HUES6 (cell line): ENCODE results near the gene GNB4.

Source experiments
- H3K27ac ChIP-seq: 2 replicates; pipeline ENCODE4 v1.7.0; 2013; ENCODE audit warnings: low read depth, mild to moderate bottlenecking, low read length, inconsistent platforms
- H3K27me3 ChIP-seq: 2 replicates; pipeline ENCODE4 v1.6.1; 2013; ENCODE audit warnings: low read length; ENCODE audit not compliant: control insufficient read depth, insufficient read depth
- H3K36me3 ChIP-seq: 2 replicates; pipeline ENCODE4 v1.6.1; 2013; ENCODE audit warnings: low read length; ENCODE audit not compliant: control insufficient read depth, insufficient read depth
- H3K4me1 ChIP-seq: 2 replicates; pipeline ENCODE4 v1.6.1; 2013; ENCODE audit warnings: low read length; ENCODE audit not compliant: control insufficient read depth, insufficient read depth
- H3K4me3 ChIP-seq: 2 replicates; pipeline ENCODE4 v1.5.1; 2013; ENCODE audit warnings: low read depth, low read length
- H3K9ac ChIP-seq: one replicate; pipeline ENCODE4 v1.6.1; 2013; ENCODE audit warnings: mild to moderate bottlenecking, low read length
- H3K9me3 ChIP-seq: 2 replicates; pipeline ENCODE4 v1.6.1; 2013; ENCODE audit warnings: low read depth, low read length; ENCODE audit not compliant: control insufficient read depth, insufficient read depth

Gene GNB4

GRCh38 chr3:179436517-179436916 is 14.8 kb downstream of the GNB4 start:
- no peaks in the 10 kb centered on the region for H3K36me3 ChIP-seq
- no peak overlapping the region for H3K9ac ChIP-seq
- no peak overlapping the region for H3K4me3 ChIP-seq
- H3K4me1 ChIP-seq, result peaks cover 13% of the 10 kb centered on the region
- H3K9me3 ChIP-seq, result no peaks in the 10 kb centered on the region
- H3K27me3 ChIP-seq, result no peaks in the 10 kb centered on the region
- H3K27ac ChIP-seq, result no peak overlapping the region

GRCh38 chr3:179432451-179432850 is 18.8 kb downstream of the GNB4 start:
- H3K36me3 ChIP-seq, result no peaks in the 10 kb centered on the region
- no peaks in the 10 kb centered on the region; the same call in 1 of the 2 replicates for H3K4me1 ChIP-seq
- H3K4me3 ChIP-seq, result no peak overlapping the region
- no peaks in the 10 kb centered on the region for H3K9me3 ChIP-seq
- no peak overlapping the region for H3K27ac ChIP-seq
- no peak overlapping the region for H3K9ac ChIP-seq
- no peaks in the 10 kb centered on the region for H3K27me3 ChIP-seq

GRCh38 chr3:179432021-179432420 is 19.2 kb downstream of the GNB4 start:
- Histone ChIP-seq H3K4me1 (no peaks in the 10 kb centered on the region; the same call in 1 of the 2 replicates), H3K9me3 (no peaks in the 10 kb centered on the region), H3K27me3 (no peaks in the 10 kb centered on the region), H3K27ac (no peak overlapping the region), H3K4me3 (no peak overlapping the region), H3K9ac (no peak overlapping the region), H3K36me3 (no peaks in the 10 kb centered on the region)

GRCh38 chr3:179430277-179430870 is 20.9 kb downstream of the GNB4 start:
- Histone ChIP-seq H3K4me1 (no peaks in the 10 kb centered on the region; the same call in 1 of the 2 replicates), H3K27ac (no peak overlapping the region), H3K9ac (no peak overlapping the region), H3K4me3 (no peak overlapping the region), H3K27me3 (no peaks in the 10 kb centered on the region), H3K36me3 (peaks cover 6% of the 10 kb centered on the region; the same call in 1 of the 2 replicates), H3K9me3 (no peaks in the 10 kb centered on the region)

- Histone ChIP-seq H3K4me3 (no peak overlapping the region), H3K27me3 (no peaks in the 10 kb centered on the region), H3K4me1 (no peaks in the 10 kb centered on the region), H3K9me3 (no peaks in the 10 kb centered on the region), H3K27ac (no peak overlapping the region), H3K9ac (no peak overlapping the region), H3K36me3 (peaks cover 18% of the 10 kb centered on the region)
Measured at GRCh38 chr3:179428876-179429548, 22.3 kb downstream of the GNB4 start.

GRCh38 chr3:179425075-179425474 is 26.2 kb downstream of the GNB4 start:
- Histone ChIP-seq H3K9ac (no peak overlapping the region), H3K36me3 (peaks cover 26% of the 10 kb centered on the region), H3K4me3 (no peak overlapping the region), H3K27ac (no peak overlapping the region), H3K4me1 (no peaks in the 10 kb centered on the region), H3K27me3 (no peaks in the 10 kb centered on the region), H3K9me3 (no peaks in the 10 kb centered on the region)

- H3K36me3 ChIP-seq, result peaks cover 47% of the 10 kb centered on the region
- H3K27me3 ChIP-seq, result no peaks in the 10 kb centered on the region
- H3K9ac ChIP-seq, result no peak overlapping the region
- no peaks in the 10 kb centered on the region for H3K4me1 ChIP-seq
- no peaks in the 10 kb centered on the region for H3K9me3 ChIP-seq
- no peak overlapping the region for H3K4me3 ChIP-seq
- H3K27ac ChIP-seq, result no peak overlapping the region
Measured at GRCh38 chr3:179421500-179421899, 29.8 kb downstream of the GNB4 start.

DNA sequence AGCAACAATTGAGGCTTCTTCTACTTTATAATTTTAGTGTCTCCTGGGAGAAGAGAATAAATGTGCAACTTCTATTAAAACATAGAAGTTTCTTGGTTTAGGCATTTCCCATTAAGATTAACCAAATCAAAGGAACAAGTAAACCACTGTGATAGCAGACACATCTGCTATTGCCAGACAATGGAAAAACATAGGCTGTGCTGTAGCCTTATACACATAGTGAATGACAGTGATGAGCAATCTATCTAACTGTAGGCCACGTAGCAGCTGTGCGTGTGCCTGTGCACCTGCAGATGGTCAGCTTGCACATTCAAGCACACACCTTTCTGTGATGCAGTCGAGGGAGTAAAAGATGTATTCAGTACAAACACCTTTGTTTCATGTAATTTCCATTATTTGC is 32.7 kb downstream of the GNB4 start:
- H3K4me1 ChIP-seq, result no peaks in the 10 kb centered on the region
- H3K9me3 ChIP-seq, result no peaks in the 10 kb centered on the region
- H3K27ac ChIP-seq, result no peak overlapping the region
- H3K4me3 ChIP-seq, result no peak overlapping the region
- peaks cover 32% of the 10 kb centered on the region for H3K36me3 ChIP-seq
- no peaks in the 10 kb centered on the region for H3K27me3 ChIP-seq
- no peak overlapping the region for H3K9ac ChIP-seq

DNA sequence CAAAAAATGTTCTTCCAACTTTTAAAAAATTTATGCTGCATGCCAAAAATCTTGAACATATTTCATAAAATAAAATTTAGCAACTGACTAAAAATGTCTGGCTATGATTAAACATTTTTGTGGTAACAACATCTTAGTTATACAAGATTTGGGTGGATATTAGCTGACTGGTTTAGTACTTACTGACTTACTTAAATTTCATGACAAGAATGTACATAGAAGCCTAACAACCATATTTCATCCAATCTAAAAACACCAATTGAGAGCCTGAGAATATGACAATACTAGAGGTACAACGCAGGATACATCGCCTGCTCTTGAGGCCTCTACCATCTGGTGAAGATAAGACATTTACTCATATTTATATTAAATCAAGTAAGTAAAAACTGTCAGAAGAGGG is 34.6 kb downstream of the GNB4 start:
- Histone ChIP-seq H3K4me1 (no peaks in the 10 kb centered on the region), H3K27me3 (no peaks in the 10 kb centered on the region), H3K9ac (no peak overlapping the region), H3K36me3 (peaks cover 36% of the 10 kb centered on the region), H3K27ac (no peak overlapping the region), H3K9me3 (no peaks in the 10 kb centered on the region), H3K4me3 (no peak overlapping the region)

DNA sequence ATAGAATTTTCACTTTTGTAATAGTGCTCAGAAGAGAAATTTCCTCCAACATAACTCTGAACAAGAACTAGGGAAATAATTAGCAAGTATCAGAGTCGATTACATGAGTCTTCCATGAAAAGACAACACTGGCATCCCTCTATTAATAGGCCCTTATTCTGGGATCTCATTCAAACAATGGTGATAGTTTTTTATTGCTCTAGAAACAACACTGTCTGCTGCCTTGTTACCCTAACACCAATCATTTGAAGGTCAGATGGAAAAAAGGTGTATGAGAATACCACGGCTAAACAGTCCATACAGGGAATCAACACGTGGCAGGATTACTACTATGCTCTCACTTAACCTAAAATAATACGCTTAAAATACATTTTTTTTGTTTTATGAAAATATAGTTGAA is 35.9 kb downstream of the GNB4 start:
- H3K4me3 ChIP-seq, result no peak overlapping the region
- H3K27ac ChIP-seq, result no peak overlapping the region
- no peaks in the 10 kb centered on the region for H3K4me1 ChIP-seq
- no peaks in the 10 kb centered on the region for H3K9me3 ChIP-seq
- H3K9ac ChIP-seq, result no peak overlapping the region
- peaks cover 36% of the 10 kb centered on the region for H3K36me3 ChIP-seq
- H3K27me3 ChIP-seq, result no peaks in the 10 kb centered on the region

DNA sequence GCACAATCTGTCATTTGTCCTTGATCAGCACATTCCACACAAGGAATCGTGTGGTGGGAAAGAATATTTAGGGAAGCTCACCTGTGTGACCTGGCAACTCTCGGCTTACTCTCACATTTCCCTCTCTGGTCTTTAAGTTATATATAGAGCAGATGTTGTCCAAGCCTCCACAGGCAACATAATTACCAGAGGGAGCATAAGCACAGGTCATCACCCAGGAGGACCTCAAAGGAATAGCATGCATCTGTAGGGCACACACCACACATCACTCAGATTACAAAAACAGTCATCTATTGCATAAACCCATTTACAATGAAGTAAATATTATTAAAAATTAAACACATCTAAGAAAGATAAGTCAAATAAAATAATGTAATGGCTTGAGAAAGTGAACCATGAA is 36.5 kb downstream of the GNB4 start:
- peaks cover 36% of the 10 kb centered on the region for H3K36me3 ChIP-seq
- no peak overlapping the region for H3K27ac ChIP-seq
- H3K27me3 ChIP-seq, result no peaks in the 10 kb centered on the region
- H3K4me3 ChIP-seq, result no peak overlapping the region
- H3K9ac ChIP-seq, result no peak overlapping the region
- no peaks in the 10 kb centered on the region for H3K4me1 ChIP-seq
- H3K9me3 ChIP-seq, result no peaks in the 10 kb centered on the region
